CMK (cell line): ENCODE data around the gene ADAM17.
"Not testable (repeated sequence)": the region's sequence is repeated elsewhere in the genome, so short reads cannot be mapped to it uniquely, and the experiment has no call there.

Source experiments
- DNase-seq: peaks from one replicate; pipeline ENCODE4 v3.0.0-alpha.2; 2010; ENCODE audit warnings: low read depth

Gene ADAM17

GRCh38 chr2:9555297-9556120 lies at the start of gene ADAM17:
Gene ADAM17 (minus strand): TSS chr2:9555830. CDS start chr2:9555605, 225 bp downstream.
- DNase-seq: peak; percentile 96

- no peak for DNase-seq
Measured at GRCh38 chr2:9602412-9602811, 46.8 kb upstream of the ADAM17 start.

- DNase-seq: no peak
Measured at GRCh38 chr2:9601397-9601796, 45.8 kb upstream of the ADAM17 start.

GRCh38 chr2:9599430-9599829 lies 43.8 kb upstream of the ADAM17 start:
- DNase-seq: no peak

GRCh38 chr2:9596621-9597311 lies 41.1 kb upstream of the ADAM17 start:
- DNase-seq: no peak

DNA sequence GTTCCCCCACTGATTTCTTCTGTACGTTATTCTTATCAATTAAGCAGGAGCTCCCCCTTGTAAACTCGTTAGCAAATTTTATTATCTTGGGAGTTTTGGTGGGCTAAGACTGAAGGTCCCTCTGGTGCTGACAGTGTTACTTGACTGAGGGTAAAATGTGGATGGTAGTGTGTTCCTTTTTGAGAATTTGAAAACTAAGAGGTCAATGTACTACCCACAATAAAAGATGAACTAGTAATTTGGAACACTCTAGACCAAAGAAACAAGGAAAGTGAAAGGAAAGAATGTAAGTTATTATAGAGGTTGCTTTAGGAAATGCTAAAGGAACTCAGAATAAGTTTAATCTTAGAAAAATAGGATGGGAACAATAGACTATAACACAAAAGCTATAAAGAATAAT lies 40.1 kb upstream of the ADAM17 start:
- no peak for DNase-seq

DNA sequence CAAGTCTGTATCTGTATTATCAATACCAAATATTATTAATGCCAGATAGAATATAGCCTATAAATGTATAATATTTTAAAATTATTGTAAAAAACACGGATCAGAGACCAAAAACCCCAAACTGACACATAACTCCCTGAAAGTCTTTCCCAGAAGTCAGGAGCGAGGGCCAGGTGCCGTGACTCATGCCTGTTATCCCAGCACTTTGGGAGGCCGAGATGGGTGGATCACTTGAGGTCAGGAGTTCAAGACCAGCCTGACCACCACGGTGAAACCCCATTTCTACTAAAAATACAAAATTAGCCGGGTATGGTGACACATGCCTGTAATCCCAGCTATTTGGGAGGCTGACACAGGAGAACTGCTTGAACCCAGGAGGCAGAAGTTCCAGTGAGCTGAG lies 39.6 kb upstream of the ADAM17 start:
- not testable (repeated sequence) for DNase-seq

DNA sequence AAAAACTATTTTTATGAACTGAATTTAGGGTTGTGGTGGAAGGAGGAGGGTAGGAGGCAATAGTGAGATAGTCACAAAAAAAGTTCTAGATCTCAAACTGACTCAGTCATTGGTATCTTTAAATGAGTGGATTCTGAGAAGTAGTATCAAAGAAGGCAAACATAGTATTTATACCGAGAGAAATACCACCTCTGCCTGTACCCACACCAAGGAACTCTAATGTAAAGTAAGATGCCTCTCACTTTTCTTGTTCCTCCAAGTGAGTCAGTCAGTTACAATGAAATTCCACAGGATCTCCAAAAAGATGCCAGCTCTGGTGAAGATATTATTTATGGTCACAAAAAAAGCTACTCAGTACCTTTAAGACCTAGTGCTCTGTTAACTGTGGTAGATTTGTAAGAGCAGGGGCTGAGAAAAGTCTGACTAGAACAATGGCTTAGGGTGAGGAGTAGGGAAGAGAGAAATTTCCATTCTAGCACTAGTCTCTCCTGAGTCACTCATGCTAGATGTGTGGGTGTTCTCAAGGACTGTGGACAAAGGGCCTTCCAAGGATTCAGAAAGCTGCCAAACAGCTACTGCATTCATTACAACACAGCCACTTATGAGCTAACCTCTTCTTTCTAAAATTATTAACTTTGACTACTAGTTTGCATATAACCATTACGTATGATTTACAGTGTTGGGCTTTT lies 38.9 kb upstream of the ADAM17 start:
- DNase-seq: no peak

GRCh38 chr2:9593925-9594324 lies 38.3 kb upstream of the ADAM17 start:
- DNase-seq: no peak

DNA sequence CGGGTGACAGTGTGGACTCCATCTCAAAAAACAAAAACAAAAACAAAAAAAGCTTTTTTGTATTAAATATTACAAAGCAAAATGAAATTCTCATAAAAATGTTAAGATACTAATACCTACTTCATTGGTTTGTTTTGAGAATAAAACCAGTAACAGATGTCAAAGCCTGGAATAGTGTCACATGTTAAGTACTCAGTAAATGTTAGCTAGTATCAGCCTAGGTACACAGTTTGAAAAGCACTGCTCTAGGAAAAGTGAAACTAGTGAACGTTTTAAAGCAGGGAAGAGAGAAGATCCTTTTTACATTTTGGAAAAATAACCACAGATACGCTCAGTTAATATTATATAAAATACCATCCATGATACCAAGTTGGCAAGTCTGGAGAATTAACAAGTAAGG lies 37.1 kb upstream of the ADAM17 start:
- DNase-seq: no peak

DNA sequence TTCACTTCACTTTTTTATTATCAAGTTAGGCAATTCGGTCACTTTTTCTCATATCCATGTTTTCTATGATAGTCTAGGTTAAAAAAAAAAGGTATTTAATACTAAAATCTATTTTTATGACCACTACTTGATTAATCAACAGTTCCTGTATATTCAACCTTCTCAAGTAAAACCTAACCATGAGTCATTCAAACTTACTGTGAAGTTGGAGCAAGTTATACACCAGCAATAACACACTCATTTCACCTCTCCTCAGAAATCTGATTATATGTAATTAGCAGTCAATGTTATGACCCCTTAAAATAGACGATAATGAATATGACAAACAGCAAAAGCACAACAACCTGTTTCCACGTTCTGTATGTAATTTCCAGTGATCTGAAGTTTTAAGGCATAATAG lies 35.0 kb upstream of the ADAM17 start:
- no peak for DNase-seq

- no peak for DNase-seq
Measured at GRCh38 chr2:9586465-9586864, 30.8 kb upstream of the ADAM17 start.

GRCh38 chr2:9585486-9585885 lies 29.9 kb upstream of the ADAM17 start:
- no peak for DNase-seq

GRCh38 chr2:9584902-9585301 lies 29.3 kb upstream of the ADAM17 start:
- not testable (repeated sequence) for DNase-seq

- DNase-seq: no peak
Measured at GRCh38 chr2:9582624-9583023, 27.0 kb upstream of the ADAM17 start.

DNA sequence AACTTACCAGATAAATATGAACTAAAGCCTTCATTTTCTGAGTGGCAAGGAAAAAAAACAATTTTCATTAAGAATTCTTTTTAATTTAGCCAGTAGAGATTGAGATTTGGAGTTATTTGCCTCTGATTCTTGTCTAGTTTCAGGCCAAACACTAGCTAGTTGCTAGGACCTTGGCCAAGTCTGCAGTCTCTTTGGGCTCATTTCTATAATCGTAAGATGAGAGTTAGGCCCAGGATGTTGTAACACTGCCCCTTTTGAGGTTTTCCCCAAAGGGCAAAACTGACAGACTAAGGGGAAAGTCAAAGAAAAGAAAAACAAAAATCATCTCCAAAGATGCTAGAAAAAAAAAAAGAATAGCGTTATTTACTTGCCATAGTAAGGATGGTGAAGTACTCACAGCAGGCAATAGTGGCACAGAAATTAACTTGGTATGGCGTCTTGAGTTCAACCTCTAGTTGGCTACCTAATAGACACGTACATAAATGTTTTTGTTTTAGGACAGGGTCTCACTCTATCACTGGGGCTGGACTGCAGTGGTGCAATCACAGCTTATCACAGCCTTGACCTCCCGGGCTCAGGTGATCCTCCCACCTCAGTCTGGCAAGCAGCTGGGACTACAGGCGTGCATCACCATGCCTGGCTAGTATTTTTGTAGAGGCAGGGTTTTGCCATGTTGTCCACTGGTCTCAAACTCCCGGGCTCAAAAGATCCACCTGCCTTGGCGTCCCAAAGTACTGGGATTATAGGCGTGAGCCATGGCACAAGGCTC lies 23.0 kb upstream of the ADAM17 start:
- no peak for DNase-seq

GRCh38 chr2:9574331-9574730 lies 18.7 kb upstream of the ADAM17 start:
- DNase-seq: no peak

GRCh38 chr2:9573840-9574239 lies 18.2 kb upstream of the ADAM17 start:
- DNase-seq: no peak

DNA sequence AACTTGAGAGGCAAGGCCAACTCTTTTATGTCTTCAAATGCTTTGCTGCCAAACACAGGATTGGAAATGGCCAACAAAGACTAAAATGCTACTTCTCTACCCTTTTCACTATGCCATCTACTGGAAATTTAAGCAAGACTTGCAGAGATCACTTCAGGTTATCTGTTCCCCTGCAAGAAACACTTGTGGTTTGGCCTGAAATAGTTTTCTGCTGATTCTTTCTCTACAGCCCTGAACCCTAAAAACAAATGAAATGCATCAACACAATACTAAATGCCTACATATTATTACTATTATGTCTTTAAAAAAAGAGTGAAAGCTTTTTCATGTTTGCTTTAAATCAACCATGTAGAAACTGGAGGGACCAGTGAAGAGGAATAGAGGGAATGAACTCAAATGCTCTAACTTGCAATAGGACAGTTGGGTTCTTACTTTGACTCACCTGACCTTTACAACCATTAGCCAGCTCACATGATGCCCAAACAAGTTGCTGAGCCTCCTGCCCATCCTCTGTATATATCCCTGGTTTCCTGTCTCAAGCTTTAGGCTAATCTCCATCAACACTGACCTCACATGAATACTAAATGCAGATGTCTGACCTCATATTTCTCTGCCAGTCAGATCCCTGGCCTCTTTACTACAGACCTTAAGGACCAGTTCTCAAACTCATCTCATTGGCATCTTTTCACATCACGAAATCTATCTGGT lies 17.5 kb upstream of the ADAM17 start:
- no peak for DNase-seq

DNA sequence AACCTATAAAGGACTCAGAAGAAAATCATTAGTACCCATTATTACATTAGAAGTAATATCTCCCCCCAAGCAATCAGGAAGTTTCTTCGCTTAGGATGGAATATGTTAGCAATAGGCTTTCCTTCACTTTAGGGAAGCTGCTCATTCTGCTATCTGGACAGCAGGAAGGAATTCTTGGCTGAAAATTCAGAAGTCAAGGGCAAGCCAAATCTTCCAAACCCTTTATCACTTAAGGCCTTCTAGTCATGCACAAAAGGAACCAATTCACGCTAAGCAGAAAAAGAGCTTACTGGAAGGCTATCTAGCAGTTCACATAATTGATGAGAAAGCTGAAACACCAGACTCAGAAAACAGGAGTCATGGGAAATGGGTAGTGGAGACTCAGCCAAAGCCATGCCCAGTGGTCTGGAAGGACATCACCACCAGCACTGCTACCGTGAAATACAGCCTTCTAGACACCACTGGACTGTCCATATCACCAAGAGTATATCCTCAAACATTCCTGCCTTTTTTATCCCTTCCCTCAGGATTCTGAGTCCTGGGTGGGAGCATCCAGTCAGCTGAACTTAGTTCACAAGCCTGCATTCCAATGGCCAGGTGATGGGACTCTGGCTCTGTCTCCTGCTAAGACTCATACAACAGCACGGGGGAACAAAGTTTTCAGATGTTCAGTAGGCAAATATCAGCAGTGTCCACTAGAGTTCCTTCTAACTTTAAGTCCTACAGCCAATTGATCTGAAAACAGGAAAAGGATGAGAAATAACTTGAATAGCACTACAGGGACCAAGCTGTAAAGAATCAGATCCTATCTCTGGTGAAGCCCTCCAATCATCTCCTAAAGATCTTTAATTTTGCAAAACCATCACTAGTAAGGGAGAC lies 14.8 kb upstream of the ADAM17 start:
- no peak for DNase-seq
